CD4-positive, alpha-beta T cell treated with Interleukin-21 for 1 hour (primary cell): Measurements from ENCODE around the gene FBXL16.

Experiments used
- DNase-seq: peaks from one replicate; pipeline ENCODE4 v3.0.0-alpha.2; 2020

FBXL16 gene

DNA sequence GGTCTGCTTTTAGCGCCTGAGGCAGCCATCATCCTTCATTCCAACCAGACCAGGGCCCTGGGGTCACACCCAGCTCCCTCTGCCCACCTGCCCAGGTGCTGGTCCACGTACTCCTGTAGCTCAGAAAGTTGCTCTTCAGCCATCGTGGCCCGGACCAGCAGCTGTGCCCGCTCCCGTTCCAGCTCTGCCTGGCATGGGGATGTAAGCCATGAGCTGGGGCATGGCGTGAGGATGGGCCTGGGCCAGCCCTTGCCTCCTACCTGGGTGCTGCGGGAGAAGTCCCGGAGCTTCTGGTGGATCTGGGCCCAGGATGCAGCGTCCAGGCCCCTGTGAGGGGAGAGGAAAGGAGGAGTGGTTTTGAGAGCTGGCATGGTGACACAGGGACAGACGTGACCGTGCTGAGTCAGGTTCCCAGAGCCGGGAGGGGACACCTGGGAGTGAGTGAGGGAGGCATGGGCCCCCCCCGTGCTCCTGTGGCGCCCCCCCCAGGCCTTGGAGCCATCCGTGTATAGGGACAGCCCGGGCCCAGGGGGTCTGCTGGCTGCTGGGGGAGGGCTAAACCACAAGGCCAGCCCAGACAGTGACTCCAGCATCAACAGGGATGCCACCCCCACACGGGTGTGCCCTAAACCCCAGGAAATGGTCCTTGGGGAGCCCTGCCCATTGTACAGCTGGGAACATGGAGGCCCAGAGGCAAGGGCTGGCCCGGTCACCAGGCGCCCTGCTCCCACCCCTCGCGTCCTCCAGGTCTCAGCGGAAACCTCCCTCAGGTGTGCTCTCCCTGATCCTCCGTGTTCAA is 17.4 kb upstream of the FBXL16 start:
- no peak for DNase-seq

DNA sequence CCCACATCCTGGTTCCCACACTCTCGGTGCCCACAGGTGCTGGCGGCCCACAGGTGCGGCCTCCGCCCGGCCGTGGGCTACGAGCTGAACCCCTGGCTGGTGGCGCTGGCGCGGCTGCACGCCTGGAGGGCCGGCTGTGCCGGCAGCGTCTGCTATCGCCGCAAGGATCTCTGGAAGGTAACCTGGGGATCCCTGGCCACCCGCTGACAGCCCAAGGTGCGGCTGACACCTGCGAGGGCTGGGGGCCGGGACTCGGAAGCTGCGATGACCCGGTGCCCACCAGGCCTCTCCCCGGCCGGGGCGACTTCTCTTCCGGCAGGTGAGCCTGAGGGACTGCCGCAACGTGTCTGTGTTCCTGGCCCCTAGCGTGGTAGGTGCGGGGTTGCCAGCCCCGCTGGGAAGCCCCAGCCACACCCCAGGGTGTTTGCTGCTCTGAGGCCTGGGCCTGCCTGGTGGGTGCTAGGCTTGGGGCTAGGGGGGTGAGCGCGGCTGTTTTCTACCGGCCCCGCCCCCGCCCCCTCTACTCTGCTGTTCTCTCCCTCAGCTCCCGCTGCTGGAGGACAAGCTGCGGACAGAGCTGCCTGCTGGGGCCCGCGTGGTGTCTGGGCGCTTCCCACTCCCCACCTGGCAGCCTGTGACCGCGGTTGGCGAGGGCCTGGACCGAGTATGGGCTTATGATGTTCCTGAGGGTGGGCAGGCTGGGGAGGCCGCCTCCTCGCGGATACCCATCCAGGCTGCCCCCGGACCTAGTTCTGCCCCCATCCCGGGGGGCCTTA is 16.4 kb upstream of the FBXL16 start:
- peak; percentile 39 for DNase-seq

DNA sequence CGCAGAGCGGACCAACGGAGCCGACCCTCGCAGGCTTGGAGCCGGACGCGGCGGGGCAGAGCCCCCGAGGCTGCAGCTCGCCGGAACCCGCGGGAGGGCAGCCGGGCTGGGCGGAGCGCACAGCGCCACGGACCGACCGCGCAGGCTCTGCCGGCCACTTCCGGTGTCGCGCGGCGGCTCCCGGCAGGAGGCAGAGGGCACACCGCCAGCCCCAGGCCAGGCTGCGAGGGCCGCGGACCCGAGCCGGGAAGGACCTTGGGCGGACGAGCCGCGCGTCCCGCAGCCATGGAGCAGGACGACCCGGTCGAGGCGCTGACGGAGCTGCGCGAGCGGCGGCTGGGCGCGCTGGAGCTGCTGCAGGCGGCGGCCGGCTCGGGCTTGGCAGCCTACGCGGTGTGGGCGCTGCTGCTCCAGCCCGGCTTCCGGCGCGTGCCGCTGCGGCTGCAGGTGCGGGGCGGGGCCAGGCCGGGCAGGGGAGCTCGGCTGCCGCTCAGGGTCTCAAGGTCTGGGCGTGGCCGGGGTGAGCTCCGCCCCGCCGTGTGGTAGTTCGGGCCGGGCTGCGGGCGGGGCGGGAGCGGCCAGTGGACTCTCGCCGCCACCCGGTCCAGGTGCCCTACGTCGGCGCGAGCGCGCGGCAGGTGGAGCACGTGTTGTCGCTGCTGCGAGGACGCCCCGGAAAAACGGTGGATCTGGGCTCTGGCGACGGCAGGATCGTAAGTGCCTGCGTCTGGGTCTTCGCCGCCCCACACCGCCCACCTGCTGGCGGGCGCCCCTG is 15.6 kb upstream of the FBXL16 start, which contains the start of gene ANTKMT:
TSS of gene ANTKMT (plus strand) at position 157 of the 775 bp plus-strand sequence. CDS start at position 286, 129 bp downstream.
- DNase-seq, result peak; percentile 83

DNA sequence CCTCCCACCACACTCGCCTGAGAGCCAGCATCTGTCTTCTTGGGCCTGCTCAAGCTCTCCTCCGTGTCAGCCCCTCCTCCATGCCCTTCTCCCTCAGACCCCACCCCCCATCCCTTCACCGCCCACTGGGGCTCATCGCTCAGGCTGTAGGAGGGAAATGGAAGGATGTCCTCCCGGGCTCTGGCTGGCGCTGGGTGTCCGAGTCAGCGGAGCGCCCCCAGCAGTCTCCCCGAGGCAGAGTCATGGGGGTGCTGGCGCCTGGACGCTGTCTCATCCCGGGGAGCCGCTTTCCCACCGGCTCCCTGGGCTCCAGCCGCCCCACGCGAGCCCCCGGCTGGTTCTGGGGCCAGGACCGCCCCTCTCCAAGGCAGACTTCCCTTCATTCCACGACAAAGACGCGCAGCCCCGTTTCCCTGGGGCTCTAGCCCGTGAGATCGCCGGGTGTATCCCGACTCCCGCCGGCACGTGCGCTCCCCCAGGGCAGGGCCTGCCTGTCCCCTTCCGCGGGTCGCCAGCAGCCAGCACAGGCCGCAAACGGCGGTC is 14.9 kb upstream of the FBXL16 start:
- DNase-seq, result peak; percentile 42

DNA sequence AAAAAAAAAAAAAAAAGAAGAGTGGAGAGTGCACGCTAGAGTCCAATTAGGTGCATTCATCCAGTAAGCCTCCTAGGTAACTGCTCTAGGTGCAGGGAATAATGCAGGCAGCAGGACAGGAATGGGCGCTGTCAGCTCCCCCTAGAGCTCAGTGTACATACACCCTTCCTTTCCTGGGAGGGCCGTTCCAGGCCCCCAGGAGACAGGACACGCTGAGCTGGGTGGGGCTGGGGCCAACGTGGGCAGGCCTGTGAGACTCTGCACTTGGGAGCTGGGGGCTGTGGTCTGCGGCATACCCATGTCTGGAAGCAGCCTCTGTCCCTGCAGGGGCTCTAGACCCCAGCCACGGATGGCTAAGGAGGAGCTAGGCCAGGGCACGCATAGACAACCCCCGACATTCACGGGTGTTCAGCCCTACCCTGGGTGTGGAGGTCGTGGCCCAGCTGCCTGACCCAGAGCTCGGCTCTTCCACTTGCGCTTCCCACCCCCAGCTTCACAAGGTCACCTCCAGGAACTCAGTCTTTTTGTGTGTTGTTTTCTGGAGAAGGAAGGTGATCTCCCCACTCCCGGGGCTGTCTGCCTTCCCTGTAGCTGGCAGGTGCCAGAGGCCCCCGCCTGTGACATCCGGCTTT is 14.3 kb upstream of the FBXL16 start:
- no peak for DNase-seq

DNA sequence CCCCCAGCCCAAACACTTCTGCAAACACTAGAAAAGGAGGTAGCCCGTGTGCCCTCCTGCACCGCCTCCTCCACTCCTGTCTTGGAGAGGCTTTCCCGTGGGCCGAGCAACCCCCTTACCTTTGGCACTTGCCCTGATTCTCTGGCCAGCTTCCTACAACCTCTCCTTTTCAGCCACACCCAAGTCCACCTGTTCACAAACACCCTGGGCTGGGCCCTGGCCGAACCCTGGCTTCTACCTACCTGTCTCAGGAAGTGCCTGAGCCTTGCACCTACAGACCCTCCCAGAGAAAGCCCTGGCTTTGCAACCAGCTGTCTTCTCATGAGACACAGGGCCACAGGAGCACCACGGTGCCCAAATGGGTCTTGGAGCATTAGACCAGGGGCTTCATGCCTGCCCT is 13.3 kb upstream of the FBXL16 start:
- DNase-seq, result no peak

DNA sequence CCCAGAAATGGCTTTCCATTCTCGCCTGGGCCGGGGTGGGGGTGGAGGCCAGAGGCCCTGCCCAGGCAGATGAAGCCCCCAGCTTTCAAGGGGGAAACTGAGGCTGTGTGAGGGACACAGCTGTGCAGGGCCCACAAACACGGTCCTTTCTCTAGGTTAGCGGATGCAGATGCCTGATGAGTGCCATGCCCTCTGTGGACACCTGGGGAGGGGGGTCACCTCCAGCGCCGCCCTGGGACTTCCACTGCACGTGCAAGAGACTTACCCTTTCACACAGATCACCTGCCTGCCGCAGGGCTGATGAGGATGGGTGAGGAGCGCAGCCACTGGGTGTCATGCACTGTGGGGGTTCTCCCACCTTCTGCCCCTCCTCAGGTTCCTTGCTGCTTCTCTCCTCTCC is 12.8 kb upstream of the FBXL16 start:
- no peak for DNase-seq

DNA sequence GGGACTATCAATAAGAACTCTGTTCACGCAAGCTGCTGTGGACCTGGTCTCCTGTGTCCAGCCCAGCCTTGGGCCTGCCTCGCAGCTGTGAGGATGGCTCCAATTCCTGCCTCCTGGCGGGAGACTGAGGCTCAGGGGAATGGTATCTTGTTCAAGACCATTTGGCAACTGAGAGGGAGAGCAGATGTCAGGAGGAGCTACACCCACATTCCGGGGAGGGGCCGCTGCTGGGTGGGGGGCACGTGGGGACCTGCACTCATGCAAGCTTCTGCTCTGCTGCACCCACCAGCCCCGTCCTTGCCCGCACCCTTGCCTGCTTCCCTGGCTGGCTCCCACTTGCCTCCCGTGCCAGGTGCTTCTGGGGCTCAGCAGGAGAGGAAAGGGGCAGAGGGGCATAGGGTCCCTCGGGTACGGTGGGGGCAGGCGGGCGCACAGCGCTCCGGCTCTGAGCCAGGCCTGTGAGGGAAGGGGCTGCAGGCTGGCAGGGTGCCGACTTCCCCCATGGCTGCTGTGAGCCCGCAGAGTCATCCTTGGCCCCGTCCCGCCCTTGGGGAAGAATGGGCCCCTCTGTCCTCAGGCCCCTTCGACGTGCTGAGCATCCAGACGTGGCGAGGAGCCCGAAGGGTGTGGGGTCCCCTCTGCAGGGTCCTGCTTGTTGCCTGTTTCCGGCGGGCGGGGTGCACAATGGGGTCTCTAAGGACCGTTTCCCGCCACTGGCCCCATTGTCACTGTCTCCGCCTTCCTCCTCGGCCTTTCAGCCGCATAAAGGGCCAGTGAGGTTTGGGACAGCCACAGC is 12.0 kb upstream of the FBXL16 start:
- DNase-seq, result no peak

DNA sequence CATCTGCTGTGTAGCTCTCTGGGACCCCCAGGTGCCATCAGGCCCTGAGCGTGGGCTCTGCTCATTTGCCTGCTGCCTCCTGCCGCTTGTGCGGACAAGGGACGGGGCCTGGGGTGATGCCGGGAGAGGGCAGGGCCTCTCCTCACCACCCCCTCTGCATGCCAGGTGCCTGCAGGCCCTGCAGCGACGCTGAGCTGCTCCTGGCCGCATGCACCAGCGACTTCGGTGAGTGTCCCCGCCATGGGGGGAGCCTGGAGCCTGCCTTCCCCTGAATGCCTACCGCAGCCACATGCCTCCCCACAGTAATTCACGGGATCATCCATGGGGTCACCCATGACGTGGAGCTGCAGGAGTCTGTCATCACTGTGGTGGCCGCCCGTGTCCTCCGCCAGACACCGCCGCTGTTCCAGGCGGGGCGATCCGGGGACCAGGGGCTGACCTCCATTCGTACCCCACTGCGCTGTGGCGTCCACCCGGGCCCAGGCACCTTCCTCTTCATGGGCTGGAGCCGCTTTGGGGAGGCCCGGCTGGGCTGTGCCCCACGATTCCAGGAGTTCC is 11.2 kb upstream of the FBXL16 start:
- no peak for DNase-seq

DNA sequence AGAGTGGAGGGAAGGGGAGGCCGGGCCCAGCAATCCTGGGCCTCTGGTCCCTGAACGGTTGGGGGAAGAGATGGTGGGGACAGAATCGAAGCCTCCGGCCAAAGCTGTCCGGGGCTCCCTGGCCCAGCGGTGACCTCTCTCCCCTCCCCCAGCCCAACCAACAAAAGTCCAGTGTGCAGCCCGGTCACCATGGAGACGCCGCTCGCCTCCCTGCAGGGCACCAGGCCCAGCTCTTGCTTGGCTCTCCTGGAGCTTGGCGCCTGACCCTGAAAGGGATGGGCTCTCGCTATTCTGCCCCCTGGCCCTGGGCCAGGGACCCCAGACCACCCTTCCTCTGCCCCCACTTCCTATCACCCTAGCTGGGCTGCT is 10.6 kb upstream of the FBXL16 start:
- no peak for DNase-seq

DNA sequence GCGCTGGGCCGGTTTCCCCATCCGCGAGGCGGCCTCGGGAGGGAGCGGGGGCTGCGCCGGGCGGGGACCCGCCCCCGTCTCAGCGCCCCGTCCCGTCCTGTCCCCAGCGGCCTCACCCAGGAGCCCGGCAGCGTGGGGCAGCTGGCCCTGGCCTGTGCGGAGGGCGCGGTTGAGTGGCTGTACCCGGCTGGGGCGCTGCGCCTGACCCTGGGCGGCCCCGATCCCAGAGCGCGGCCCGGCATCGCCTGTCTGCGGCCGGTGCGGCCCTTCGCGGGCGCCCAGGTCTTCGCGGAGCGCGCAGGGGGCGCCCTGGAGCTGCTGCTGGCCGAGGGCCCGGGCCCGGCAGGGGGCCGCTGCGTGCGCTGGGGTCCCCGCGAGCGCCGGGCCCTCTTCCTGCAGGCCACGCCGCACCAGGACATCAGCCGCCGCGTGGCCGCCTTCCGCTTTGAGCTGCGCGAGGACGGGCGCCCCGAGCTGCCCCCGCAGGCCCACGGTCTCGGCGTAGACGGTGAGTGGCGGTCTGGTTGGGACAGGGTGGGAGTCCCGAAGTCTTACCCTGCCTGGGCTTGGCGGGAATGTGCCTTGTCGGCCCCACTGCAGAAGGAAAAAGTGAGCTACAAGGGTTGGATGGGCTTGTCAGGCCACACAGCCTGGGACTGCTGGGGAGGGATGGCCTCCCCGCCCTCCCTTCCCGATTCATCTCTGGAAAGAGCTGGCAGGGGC is 10.0 kb upstream of the FBXL16 start:
- no peak for DNase-seq

DNA sequence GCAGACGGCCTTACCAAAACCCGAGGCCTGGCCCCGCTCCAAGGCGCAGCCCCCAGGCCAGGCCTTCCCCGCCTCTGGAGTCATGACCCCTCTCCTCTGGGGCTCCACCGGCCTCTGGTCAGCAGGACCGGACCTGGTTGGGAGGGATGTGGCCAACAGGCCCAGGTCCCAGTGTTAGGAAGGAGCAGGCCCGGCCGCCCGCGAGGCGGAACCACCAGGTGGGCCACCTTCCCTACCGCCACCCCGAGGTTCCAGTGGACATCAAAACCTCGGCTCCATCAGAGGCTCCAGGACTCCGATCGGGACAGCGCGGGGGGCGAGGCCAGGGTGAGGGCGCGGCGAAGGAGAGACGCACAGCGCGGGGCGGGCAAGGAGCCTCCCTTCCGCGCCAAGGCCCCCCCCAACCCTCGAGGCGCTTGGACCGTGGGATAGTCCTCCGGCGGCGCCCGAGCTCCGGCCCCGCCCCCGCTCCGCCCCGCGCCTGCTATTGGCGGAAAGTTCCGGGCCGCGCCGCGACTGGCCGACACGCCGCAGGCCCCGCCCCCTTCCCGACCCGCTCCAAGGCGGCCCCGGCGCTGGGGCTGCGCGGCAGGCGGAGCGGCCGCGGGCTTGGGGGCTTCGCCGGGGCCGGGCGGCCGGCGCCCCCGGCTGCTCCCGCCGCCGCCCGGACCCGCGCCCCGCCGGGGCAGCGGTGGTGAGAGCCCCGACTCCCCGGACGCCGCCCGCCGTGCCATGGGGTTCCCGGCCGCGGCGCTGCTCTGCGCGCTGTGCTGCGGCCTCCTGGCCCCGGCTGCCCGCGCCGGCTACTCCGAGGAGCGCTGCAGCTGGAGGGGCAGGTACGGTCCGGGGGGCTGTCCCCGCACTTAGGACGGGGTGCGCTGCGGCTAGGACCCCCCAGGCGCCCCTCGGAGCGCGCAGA is 9.2 kb upstream of the FBXL16 start, which contains the start of gene METRN:
TSS of gene METRN (plus strand) at position 561 of the 919 bp plus-strand sequence. CDS start at position 733, 172 bp downstream.
- DNase-seq, result peak; percentile 90

DNA sequence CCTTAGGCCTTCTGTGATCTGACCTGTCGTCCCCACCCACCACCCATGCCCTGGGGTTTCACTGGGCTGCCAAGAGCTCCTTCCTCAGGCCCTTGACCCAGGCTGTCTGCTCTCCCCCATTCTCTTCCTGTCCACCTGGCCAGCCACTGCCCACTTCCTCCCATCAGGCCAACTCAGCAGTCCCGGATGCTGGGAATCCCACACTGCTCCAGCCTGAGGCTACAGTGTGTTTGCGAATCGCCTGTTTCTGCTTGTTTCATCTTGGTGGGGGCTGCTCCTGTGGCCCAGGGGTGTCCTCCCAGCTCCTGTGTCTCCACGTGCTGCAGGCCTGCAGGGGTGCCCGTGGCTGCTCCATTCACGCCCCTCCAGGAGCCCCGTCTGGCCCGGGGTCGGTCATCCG is 8.5 kb upstream of the FBXL16 start:
- DNase-seq, result no peak

DNA sequence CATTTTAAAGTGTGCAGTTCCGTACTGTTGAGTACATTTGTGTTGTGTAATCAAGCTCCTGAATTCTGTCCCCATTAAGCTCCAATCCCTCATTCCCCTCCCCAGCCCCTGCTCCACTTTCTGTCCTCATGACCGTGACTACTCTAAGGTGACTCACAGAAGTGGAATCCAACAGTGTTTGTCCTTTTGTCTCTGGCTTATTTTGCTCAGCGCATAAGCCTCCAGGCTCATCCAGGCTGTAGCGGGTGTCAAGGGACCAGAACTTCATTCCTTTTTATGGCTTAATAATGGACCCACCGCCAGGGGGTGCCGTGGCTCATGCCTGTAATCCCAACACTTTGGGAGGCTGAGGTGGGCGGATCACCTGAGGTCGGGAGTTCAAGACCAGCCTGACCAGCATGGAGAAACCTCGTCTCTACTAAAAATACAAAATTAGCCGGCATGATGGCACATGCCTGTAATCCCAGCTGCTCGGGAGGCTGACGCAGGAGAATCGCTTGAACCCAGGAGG is 7.2 kb upstream of the FBXL16 start:
- DNase-seq, result peak; percentile 58

DNA sequence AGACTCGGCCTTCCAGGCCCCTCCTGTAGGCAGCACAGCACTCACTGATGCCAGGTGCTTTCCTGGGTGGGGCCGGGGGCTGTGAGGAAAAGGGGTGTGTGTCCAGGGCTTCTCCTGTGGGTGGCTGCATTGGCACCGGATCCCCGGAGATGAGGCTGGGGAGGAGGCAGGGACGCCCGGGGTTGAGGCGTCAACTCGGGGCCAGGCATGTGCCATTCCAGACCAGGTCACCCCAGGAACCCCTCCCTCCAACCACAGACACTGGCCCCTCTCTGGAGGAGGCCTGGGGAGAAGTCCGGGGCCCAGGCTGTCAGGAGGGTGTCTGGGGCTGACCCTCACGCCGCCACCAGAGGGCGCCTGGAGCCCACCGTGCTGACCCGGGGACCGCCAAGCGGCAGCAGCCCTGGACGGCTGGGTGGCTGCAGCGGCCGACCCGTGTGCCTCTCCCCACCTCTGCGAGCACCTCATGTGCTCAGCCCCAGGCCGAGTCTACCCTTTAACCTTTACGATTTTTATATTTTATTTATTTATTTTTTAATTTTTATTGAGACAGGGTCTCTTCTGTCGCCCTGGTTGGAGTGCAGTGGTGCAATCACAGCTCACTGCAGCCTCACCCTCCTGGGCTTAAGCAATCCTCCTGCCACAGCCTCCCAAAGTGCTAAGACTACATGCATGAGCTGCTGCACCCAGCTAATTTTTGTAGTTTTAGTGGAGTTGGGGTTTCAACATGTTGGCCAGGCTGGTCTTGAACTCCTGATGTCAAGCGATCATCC is 6.1 kb upstream of the FBXL16 start:
- DNase-seq, result peak; percentile 79

DNA sequence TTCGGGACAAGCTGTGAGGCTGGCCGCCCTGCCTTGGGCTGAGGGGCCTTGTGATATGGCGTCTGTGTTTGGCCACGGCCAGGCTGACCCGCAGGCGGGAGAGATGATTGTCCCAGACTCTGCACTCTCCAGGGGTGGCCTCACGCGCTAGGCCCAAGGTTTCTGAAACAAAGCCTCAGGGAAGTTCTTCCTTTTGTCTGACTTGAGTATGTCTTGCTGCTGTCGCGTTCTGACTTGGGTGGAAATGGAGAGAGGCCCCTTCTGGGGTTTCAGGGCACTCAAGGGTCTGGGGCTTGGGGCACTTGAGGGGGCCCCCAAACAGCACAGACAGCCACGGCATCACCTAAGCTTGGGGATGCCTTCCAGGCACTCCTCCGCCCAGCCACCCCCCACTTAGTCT is 5.5 kb upstream of the FBXL16 start:
- DNase-seq, result no peak

DNA sequence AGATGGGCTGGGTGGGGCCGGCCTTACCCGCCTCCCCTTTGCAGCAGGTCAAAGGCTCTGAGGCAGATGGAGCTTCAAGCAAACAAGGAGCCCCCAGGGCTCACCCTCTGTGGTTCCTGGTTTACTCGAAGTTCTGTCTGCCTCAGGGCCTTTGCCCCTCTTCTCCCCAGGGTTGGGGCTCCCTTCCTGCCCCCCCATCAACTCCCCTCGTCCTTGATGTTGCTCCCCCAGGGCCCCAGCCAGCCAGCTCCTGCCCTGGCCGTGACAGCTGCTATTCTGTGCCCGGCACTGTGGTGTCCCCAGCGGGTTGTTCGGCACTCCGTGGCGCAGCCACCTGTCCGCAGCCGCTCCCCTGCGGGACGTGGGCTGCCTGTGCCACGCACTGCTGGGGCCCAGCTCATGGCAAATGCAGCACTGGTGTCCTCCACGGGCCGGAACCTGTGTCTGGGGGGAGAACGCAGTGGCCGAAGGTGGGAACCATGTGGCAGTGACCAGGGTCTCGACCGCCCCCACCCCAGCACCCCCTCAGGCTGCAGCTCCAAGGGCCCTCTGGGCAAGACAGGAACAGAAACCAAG is 5.0 kb upstream of the FBXL16 start:
- DNase-seq, result no peak
